Activated CD4-positive, alpha-beta T cell treated with anti-CD3 and anti-CD28 coated beads, Interleukin-2, Interleukin-4, amounts not matched to agents 100 ng/mL and 50 ng/mL, durations not matched to agents 16 hours and 8 hours (primary cell): Measurements from ENCODE around the gene IKZF1.
A peak's percentile ranks its signal among the peaks of the same experiment; 100 is the strongest.
"Not testable (repeated sequence)": the region's sequence is repeated elsewhere in the genome, so short reads cannot be mapped to it uniquely, and the experiment has no call there.

ENCODE experiments used
- DNase-seq: peaks from one replicate; pipeline ENCODE4 v3.0.0-alpha.2; 2020; ENCODE audit warnings: low spot score

The IKZF1 gene

DNA sequence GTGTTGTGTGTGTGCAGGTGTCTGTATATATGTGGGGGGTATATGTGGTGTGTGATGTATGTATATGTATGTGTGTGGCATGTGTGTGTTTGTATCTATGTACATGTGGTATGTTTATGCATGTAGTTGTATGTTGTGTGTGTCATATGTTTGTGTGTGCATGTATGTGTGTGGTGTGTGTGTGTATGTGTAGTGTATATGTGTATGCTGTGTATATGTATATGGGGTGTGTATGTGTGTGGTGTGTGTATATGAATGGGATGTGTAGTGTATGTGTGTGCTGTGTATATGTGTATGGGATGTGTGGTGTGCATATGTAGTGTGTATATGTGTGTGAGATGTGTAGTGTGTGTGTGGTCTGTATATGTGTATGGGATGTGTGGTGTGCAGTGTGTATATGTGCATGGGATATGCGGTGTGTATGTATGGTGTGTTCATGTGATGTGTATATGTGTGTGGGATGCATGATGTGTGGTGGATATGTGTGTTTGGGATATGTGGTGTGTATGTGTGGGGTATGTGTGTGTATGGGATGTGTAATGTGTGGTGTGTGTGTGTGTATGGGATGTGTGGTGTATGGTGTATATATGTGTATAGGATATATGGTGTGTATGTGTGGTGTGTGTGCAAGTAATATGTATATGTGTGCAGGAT lies 30.0 kb downstream of the IKZF1 start:
- DNase-seq, result no peak

DNA sequence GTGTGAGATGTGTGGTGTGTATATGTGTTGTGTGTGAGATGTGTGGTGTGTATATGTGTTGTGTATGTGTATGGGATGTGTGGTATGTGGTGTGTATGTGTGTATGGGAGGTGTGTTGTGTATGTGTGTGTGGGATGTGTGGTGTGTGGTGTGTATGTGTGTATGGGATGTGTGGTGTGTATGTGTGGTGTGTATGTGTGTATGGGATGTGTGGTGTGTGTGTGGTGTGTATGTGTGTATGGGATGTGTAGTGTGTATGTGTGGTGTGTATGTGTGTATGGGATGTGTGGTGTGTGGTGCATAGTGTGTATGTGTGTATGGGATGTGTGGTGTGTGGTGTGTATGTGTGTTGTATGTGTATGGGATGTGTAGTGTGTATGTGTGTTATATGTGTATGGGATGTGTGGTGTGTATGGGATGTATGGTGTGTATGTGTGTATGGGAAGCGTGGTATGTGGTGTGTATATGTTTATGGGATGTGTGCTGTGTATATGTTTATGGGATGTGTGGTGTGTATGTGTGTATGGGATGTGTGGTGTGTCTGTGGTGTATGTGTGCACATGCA lies 30.8 kb downstream of the IKZF1 start:
- DNase-seq, result no peak

DNA sequence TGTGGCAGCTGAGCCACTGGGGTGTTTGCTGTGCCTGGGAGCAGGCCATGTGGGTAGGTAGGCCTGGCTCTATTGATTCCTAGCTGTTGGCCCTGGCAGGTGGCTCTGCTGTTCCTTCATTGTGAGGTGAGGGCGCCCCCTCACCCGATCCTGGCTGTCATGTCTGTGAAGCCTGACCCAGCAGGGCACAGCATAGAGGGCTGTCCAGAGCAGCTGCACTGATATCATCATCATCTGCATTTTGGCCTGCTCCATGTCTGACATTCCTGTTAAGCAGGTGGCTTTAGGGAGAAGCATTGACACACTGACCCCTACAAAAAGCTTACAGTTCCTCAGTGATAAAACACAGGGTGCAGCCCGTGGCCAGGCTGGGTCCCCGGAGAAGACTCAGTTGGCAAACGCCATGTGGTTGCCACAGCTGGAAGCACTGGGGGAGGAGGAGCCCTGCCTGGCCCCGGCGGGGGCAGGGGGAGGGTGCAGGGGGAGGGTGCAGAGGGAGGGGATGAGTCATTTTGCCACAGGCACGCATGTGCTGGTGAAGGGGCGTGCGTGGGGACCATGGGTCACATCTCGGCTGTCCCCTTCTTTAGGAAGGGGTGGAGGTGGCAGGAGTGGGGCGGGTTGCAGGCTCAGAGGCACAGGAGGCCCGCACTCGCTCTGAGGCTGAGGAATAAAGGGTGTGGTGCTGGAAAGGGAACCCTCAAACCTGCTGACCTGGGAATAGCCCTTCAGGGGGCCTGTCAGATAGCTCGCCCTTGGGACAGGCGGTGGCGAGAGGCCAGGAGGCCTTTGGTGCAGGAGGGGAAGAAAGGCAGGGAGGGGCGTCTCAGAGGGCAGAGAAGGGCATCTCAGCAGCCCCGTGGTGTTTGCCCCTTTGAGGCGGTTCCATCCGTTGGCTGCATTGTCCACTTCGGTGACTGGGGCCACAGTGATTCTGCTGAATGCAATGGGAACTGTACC lies 31.6 kb downstream of the IKZF1 start:
- DNase-seq, result peak; percentile 91

DNA sequence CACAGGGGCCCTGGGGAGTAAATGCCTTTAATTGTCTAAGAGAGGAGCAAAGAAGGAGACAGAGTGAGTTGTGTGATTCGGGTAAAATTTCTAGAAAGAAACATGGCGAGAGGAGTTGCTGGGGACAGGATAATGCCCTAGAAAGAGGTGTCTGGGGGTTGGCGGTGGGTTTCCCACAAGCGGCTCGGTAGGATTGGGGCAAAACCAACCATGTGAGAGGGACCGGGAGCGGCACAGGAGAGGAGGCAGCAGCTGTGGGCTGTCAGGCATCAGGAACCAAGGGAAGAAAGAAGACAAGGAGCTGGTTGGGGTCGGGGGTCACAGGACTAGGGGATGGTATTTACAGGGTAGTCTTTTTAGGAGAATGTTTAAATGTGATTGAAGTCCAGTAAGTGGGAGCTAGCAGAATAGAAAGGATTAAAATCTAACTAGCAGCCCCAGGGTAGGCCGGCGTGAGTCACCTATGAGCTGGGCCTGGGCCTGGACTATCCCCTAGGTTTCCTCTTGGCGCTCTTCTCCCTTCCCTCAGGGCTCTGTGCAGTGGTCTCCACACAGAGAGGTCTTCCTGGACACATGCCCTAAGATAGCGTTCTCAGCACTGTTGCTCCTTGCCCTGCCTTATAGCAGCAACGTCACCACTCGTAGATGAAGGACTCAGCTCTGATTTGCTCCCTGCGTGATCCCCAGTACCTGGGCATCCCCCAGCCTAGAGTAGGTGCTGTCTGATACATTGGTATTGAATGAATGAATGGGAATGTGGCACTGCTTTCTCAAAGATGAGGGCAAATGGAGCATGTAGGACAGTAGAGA lies 32.6 kb downstream of the IKZF1 start:
- peak; percentile 57 for DNase-seq

DNA sequence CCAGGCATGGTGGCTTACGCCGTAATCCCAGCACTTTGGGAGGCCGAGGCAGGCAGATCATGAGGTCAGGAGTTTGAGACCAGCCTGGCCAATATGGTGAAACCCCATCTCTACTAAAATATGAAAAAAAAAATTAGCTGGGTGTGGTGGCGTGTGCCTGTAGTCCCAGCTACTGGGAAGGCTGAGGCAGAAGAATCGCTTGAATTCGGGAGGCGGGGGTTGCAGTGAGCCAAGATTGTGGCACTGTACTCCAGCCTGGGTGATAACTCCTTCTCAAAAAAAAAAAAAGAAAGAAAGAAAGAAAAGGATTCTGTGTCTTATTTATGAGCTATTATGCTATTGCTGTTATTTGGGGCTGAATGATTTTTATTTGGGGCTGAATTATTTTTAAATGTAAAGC lies 35.0 kb downstream of the IKZF1 start:
- not testable (repeated sequence) for DNase-seq

DNA sequence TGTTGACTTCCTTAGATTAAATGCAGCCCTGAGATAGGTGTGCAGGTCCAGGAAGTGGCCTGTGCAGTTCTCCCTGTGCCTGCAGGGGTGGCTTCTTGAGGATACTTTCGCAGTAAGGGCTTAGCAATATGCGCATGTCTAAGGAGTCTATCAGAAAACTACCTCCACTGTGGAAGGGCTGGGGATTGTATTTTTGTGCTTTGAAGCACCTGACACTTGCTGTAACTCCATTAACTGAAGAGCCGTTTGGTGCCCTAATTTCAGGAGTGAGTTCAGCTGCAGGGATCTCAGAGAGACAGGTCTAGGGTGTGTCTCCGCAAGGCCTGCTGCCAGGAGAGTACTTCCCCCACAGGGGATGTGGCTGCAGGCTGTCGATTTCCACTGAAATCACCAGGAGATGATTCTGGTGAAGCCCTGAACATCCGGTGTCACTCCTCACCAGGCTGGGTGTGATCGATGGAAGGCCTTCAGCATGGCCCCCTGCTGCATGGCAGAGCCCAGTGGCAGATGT lies 35.5 kb downstream of the IKZF1 start:
- DNase-seq, result peak; percentile 90

DNA sequence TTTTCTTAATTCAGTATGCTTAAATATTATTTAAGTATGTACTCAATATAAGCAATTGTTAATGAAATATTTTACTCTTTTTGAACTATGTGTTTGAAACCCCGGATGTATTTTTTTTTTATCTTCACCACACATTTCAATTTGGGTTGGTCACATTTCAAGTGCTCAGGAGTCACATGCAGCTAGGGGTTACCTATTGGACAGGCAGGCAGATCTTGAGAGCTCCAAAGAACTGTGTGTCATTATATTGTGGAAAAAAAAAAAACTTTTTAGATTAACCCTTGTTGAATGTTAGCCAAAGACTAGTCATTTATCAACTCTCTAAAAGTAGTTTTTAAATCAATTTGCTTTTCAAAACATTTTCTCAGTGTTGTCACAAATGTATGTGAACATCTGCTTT lies 37.2 kb downstream of the IKZF1 start:
- DNase-seq, result peak; percentile 58

DNA sequence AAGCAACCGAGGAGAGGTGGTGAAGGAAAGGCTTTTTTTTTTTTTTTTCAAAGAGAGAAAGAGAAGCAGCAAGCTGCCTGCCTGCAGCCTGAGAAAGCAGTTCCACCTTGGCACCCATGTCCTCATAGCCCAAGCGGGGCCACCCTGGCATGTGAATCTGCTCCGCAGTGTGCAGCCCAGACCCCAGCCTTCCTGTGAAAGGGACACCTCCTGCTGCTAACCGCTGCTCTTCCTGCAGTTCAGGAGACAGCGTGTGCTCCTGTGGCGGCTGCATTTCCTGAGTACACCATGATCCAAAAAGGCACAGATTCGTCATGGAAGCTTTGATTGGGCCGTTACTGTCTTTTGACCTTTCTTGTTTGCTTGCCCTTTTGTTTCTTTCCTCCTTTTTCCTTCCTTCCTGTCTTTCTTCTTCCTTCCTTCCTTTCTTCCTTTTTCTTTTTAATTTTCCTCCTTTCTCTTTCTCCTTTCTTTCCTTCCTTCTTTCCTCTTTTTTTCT lies 38.1 kb downstream of the IKZF1 start:
- peak; percentile 71 for DNase-seq

DNA sequence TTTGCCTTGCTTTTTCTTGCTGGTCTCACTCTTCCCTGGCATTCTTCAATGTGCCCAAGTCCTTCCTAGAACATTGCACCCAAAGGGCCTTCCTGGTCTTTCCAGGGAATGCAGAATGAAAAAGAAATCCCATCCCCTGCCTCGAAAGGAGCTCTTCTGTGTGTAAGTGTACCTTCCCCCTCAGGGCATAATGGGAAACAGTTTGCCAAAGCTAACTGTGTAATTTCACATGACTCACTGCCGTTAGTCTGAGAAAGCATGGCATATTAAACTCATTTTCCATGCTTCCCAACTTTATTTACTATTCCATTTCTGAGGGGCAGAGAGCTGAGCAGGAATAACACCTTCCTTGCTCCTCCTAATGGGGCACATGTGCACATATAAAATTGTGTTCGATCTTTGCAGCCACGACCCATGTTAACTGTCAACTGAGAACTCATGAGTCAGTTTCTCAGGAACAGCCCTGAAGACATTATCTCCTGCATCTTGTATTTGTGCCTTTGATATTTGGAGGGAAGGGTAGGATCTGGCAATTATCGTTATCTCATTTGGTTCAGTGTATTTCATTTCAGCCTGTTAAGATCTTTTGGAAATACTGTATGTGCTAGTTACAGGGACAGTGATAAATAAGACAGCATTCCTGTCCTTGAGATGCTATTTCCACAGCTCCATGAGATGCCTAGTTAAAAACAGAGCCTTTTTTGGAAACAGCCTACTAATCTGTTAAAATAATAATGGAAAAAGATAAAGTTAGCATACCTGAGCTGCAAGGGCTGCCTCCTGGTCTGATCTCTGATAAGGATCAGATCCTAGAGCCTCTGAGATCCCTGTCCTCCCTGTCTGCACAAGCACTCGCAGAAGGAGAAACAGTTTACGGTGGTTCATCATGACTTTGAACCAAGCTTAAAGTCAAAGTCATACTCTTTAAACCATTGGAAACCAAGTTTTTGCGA lies 42.3 kb downstream of the IKZF1 start:
- DNase-seq, result peak; percentile 69

DNA sequence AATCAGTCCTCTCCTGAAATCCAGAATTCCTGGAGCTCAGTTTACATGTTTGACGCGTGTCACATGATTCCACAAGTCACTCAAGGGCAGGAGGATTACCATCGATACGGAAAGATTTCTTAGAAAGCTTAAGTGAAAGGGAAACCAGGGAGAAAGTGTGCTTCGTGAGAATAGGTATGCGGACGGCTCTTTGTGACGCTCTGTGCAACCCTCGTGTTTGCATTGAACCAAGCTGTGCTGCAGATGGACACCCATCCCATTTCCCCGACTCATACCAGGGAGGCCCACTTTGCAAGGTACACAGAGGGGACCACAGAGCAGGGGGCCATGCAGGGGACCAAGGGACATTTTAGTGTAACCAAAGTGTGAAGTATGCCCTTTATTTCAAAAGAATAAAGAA lies 43.2 kb downstream of the IKZF1 start:
- peak; percentile 80 for DNase-seq

DNA sequence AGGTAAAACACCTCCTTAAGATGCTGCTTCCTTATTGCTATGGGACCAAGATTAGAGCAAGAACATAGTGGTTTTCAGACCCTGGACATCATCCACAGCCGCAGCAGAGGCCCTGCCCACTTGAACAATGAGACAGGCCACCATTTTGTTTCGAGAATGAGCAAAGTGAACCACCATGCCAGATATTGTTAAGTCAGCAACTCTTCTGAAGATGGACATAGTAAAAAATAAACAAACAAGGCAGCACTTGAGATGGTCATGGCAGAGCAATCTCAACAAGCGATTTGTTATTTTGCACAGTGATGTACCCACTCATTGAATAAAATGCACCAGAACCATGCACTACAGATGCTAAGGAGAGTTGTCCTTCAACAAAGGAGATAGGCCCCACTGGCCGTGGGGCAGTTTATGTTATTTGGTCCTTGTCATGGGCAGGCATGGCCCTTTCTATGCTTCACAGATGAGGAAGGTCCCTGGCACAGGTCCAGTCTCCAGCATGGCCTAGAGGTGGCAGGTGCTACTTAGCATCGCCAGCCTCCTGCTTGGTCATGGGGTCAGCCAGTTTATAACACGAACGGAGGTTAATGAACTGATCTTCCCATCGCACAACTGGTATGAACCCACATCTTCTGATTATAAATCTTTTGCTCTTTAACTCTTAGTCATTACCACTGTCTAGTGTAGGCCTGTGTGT lies 44.1 kb downstream of the IKZF1 start:
- no peak for DNase-seq

DNA sequence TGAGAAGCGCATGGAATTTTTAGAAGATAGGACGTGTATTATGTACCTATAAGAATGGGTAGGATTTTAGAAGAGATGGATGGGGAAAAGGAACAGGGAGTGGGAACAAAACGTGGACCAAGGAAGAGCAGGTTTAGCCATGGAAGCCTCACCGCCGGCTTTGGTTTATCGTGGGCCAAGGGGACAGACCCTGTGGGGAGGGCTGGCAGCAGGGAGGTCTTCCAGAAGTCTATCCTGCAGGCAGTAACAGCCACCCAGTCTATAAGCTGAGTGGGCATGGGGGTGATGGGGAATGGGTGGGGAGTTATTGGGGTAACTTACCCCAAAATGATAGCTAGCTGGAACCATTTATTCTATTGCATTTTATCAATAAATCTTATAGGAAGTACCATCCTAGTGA lies 44.9 kb downstream of the IKZF1 start:
- DNase-seq, result no peak

DNA sequence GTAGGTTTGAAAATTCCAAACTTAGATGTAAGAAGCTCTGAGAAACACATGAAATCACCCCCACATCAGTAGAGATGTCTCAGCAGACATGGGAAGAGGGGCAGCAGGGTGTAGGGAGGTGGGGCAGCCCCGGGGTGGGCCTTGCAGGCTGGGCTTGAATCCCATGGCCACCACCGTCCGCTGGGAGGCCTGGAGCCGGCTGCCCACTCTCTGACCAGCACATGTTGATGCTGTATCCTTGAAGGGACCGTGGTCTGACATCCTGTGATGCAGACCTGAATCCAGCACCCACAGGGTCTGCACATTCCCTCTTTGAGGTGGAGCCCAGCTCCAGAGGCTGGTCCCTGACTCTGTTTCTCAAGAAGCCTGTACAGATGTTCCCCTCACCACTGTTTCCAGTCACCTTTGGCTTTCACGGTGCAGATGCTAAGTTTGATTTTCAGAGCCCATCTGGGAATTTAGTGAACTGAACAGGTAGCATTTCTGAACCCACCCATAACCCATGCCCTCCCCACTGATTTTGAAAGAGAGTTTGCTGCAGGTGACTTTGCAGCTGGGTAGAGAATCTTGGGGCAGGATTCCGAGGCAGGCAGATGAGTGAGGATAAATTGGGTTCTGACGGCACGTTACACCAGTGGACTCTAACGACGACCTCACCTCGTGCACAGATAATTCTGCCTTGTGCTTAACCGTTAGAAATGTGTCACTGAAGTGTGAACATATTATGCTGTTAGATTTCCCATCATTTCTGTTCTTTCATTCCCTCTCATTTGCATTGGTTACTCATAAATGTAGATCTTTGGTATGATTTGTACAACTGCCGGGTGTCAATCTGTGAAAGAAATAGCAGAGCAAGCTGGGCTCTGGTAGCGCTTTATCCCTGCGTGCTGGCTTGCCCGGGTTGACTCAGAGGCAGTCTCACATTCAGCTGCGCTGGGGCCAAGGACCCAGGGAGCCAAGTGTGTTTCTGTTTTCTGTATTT lies 45.7 kb downstream of the IKZF1 start:
- DNase-seq, result peak; percentile 97

DNA sequence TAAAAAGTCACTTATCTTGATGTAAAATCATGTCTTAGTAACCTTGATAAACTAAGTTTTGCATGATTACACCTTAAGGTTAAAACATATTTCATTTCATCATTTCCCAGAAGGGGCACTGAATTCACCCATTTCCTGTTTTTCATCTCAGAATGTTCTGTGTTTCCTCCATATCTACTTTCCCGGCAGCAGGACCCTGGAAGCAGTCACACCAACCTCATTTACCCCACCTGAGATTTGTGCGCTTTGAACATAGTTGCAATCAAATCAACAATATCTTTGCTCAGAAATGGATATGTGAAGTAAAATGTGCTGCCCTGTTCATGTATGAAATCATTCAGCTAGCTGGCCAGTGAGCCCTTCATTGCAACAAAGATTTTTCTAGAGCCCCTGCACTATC lies 46.8 kb downstream of the IKZF1 start:
- peak; percentile 64 for DNase-seq

DNA sequence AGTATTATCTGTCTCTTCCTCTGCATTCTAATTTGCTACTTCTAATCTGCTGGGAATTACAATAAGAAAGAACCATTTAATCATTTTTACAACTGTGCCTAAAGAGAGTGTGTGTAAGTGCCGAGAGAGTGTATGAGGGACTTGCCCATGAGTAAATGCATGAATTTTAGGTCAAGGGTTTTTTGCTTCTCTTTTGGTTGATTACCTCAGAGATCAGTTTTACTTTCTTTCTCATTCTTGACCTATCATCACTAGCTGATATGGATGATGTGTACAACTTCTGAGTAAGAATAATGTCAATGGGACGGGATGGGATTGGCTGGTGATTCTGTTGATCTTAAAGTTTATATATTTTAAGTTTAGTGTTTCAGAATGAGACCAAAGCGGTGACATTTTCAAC lies 47.8 kb downstream of the IKZF1 start:
- DNase-seq, result peak; percentile 92

DNA sequence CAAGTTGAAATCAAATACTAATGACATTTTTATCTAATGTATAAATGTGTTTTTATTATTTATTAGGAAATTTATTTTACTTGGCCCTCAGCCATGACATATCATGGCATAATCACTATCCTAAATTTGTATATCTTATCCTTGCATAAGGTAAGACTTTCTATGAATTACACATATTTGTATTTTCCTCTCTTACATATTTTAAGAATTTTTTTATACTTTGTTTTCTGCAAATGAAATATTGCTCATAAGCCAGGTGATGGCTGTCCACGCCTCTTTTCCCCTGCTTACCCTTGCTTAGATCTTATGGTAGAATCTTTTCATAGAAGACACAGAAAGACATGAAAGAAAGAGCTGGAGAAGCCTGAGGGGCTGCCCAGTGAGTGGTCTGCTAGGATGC lies 48.2 kb downstream of the IKZF1 start:
- no peak for DNase-seq

DNA sequence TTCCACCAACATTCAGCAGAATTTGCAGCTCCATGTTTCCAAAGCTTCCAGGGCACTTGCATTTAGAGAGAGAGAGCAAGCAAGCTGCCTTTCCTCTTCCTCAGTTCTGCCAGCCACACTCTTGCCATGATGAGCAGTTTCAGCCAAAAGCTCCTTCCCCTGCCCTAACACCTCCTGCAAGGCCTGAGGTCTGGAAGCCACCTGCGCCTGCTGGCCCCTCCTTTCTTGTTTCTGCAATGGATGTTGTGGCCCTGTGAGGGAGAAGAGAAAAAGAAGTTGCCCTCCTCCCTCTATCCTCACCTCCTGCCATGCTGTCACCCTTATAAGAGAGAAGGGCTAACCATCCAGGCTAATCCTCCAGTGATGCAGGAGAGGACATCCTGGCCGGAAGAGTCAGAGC lies 48.7 kb downstream of the IKZF1 start:
- DNase-seq, result no peak

DNA sequence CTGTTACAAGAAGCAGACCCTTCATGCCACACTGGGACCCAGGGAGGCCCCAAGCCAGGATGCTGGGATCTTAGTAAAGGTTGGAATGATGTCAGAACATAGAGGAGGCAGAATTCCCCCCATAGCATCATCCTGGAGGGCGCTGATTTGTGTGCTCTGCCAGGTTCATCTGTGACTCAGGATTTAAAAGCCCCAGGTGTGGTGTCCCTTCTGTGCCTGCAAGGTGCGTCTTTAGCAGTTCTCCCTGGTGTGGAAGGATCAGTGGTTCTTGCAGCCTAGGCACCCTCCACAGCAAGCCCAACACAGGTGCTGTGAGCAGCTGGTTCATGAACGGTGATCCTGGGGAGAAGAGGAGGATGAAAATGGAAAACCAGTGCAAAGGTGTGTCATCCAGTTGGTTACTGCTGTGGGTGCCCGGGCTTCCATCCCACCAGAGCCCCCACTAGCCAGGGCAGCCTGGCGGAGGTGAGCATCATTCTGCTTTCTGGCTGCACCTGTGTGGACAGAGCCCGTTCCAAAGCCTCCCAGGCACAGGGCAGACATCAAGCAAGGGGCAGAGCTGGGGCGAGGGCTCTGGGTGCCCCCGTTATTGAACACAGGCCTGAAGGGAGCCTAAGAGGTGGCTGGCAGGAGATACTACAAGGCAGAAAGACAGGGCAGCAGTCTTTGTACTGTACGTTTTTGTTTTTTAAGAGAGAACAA lies 49.5 kb downstream of the IKZF1 start:
- DNase-seq, result no peak
